Retina (tissue), 1 donor: ENCODE results near the gene SLC29A4.
"Not testable (repeated sequence)": the region's sequence is repeated elsewhere in the genome, so short reads cannot be mapped to it uniquely, and the experiment has no call there.

Experiments used
- DNase-seq: peaks from one replicate; pipeline ENCODE4 v3.0.0-alpha.2; 2016

Gene SLC29A4, protein sequence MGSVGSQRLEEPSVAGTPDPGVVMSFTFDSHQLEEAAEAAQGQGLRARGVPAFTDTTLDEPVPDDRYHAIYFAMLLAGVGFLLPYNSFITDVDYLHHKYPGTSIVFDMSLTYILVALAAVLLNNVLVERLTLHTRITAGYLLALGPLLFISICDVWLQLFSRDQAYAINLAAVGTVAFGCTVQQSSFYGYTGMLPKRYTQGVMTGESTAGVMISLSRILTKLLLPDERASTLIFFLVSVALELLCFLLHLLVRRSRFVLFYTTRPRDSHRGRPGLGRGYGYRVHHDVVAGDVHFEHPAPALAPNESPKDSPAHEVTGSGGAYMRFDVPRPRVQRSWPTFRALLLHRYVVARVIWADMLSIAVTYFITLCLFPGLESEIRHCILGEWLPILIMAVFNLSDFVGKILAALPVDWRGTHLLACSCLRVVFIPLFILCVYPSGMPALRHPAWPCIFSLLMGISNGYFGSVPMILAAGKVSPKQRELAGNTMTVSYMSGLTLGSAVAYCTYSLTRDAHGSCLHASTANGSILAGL

DNA sequence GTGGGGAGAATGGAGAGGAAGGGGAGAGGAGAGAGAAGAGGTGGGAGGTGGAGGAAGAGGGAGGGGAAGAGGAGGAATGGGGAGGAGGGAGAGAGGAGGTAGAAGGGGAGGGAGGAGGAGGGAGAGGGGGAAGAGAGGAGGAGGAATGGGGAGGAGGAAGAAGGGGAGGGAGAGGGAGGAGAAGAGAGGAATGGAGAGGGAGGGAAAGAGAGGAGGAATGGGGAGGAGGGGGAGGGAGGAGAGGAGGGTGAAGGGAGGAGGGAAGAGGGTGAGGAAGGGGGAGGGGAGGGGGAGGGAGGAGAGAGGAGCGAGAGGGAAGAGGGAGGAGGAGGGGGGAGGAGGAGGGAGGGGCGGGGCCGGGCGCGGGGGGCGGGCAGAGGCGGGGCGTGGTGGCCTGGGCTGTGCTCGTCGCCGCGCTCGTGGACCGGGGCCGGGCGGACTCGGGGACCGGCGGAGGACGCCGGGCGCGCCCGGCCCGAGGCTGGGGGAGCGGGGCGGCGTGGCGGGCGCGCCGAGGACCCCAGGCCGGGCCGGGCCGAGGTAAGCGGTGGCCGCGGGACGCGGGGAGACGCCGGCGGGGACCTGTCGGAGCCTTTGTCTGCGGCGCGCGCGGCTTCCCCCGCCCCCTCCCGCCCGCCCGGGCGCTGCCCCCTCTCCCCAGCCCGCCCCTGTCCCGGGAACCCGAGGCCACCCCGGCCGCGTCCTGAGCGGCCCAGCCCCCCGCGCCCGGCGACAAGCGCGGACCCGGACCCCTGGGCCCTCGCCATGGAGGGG is at the start of gene SLC29A4:
TSS of gene SLC29A4 (plus strand) at position 401 of the 774 bp plus-strand sequence. CDS start 4,874 bp downstream, outside the sequence.
- DNase-seq = no peak

DNA sequence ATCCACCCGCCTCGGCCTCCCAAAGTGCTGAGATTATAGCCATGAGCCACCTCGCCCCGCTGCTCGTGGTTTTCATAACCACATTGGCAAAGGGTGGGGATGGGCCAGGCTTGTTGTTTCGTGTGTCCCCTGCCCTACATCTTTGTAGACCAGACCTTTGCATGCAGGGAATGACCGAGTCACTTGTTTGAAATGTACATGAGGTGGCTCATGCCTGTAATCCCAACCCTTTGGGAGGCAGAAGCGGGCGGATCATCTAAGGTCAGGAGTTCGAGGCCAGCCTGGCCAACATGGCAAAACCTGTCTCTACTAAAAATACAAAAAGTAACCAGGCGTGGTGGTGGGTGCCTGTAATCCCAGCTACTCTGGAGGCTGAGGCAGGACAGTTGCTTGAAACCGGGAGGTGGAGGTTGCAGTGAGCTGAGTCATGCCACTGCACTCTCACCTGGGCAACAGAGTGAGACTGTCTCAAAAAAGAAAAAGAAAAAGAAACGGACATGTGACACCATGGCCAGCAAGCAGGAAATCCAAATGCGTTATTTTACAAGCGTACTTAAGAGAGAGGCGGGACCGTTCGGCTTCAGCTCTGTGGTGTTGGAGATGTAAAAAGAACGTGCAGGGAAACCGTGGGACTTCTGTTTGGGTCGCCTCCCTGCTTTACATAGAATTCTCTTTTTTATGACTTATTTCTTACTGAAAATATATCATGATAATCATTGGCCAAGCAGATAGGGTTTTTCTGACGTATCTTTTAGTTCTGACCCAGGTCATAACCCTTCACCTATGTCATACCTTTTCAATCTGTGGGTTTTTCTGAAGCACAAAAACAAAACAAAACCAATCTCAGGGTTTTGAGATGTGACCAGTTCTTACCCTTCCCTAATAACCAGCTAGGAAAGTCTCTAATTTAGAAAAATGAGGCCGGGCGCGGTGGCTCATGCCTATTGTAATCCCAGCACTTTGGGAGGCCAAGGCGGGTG is 47.6 kb upstream of the SLC29A4 start:
- no peak for DNase-seq

- no peak for DNase-seq
Measured at GRCh38 chr7:5237286-5237685, 45.5 kb upstream of the SLC29A4 start.

DNA sequence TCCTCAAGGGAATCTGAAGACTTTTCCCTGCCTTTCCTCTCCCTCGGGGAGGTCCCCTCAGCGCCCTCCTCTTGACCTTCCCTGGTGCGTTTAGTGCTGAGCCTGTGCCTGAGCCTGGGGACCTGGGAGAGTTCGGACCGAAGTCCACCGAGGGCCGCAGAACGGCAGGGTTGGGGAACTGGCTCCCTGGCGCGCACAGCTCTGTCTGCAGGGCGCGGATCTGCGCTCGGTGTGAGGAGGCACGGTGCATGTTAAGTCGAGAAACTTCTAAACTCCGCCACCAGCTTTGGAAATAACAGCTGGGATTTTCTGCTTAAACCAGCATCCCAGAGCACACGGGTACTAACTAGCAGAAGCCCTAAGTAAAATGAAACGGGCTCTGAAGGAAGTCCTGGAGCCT is 44.2 kb upstream of the SLC29A4 start:
- no peak for DNase-seq

- DNase-seq = no peak
Measured at GRCh38 chr7:5243261-5243660, 39.5 kb upstream of the SLC29A4 start.

GRCh38 chr7:5248201-5248885 is 34.4 kb upstream of the SLC29A4 start:
- DNase-seq = peak; percentile 84

GRCh38 chr7:5250787-5251186 is 32.0 kb upstream of the SLC29A4 start:
- not testable (repeated sequence) for DNase-seq

GRCh38 chr7:5253529-5253928 is 29.2 kb upstream of the SLC29A4 start:
- DNase-seq = not testable (repeated sequence)

DNA sequence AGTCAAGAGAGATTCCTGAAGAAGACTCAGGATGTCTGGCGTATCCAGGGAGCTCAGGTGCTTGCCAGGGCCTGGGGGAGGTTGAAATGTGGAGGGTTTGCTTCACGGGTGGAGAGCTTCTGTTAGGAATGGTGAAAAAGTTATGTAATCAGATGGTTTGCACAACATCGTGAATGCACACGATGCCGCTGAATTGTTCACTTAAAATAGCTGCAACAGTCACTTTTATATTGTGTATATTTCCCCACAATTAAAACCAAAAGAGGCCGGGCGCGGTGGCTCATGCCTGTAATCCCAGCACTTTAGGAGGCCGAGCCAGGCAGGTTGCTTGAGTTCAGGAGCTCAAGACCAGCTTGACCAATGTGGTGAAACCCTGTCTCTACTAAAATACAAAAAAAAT is 28.4 kb upstream of the SLC29A4 start:
- not testable (repeated sequence) for DNase-seq

DNA sequence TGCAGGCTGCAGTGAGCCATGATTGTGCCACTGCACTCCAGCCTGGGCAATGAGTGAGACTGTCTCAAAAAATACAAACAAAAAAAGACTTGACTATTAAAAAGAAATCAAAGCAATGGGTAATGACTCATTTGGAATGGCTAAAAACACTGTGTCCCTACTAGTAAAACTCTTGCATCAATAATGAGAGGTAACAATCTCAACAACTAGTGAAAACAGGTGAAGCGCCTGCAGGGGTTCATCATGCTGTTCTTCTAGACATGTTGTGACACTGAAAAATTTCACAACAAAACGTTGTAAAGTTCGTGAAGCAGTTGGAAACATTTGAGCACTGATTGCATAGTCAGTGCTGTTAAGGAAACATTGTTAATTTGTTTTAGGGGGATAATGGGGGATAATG is 26.9 kb upstream of the SLC29A4 start:
- DNase-seq = no peak

- DNase-seq = not testable (repeated sequence)
Measured at GRCh38 chr7:5260530-5261068, 22.1 kb upstream of the SLC29A4 start.

GRCh38 chr7:5263066-5263465 is 19.7 kb upstream of the SLC29A4 start:
- peak; percentile 81 for DNase-seq

DNA sequence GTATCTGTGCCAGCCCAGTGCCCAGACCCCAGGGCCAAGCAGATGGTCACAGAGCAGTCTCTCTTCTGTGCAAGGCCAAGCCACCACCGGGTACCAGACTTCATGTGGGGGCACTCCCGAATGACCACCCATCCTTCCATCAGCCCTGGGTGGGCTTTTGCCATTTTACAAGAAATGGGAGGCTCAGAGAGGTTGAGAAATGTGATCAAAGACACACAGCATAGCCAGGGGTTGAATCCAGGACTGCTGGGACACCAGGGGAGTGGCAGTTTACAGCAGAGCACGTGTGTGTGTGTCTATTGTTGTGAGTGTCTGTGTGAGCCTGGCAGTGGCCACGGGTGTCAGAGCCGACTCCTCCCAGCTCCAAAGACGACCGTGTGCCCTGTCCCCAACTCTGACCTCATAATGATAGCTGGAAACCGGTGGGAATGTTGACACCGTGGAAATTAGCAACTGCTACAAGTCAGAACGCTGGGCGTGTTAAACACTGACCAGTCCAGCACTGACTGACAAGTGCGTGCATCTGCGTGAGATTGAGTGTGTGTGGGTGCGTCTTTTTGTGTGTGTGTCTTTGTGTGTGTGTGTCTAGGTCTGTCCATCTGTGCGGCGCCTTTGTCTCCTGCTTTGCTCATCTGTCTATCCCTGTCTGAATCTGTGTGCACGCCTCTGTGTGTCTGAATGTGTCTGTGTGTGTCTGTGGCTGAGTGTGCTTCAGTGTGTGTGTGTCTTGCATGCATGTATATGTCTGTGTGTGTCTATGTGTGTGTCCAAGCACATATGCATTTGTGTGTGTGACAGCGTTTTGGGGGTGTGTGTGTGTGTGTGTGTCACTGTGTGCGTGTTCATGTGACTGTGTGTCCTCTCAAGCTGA is 17.2 kb upstream of the SLC29A4 start:
- peak; percentile 73 for DNase-seq

- peak; percentile 87 for DNase-seq
Measured at GRCh38 chr7:5266191-5267028, 16.3 kb upstream of the SLC29A4 start.

- not testable (repeated sequence) for DNase-seq
Measured at GRCh38 chr7:5267829-5268228, 14.9 kb upstream of the SLC29A4 start.

DNA sequence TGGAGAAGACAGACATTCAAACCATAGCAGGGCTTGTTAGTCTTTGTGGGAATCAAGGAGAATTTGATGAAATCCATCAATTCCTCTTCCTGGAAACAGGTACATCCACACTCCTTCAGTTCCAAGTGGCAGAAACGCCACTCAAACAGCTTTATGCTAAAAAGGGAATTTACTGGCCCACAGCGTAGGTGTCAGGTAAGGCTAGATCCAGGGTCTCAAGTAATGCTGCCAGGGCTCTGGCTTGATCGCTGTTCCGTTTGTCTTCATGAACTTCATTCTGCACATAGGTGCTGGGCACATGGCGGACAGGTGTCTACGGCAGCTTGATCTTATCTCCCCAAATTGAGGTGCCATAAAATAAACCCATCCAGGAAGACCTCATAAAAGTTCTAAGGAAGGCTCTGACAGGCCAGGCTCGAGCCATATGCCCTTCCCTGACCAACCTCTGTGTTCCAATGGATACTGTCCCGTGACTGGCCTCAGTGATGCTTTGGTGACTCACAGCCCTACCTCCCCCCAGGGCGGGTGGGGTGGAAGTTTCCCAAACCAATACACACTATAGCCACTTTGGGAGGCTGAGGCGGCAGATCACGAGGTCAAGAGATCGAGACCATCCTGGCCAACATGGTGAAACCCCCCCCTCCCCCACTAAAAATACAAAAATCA is 12.6 kb upstream of the SLC29A4 start:
- not testable (repeated sequence) for DNase-seq

- DNase-seq = no peak
Measured at GRCh38 chr7:5270788-5271187, 12.0 kb upstream of the SLC29A4 start.

- not testable (repeated sequence) for DNase-seq
Measured at GRCh38 chr7:5273831-5274405, 8.8 kb upstream of the SLC29A4 start.

DNA sequence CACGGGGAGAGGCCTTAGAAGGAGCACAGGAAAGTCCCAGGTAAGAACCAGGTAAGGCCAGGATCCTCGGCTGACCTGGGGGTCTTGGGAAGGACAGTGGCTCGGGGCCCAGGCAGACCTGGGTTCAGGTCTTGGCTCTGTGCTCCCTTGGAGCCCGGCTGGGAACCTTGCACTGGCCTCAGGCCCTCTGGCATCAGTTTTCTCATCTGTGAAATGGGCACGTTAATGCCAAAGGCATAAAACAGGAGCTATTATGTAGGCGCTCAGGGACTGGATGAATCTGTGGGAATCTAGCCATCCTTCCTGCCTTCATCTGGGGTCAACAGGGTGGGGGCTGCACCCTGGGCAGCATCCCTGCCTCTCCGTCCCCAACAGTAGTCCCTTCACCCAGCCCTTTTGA is 8.3 kb upstream of the SLC29A4 start:
- no peak for DNase-seq
